Esophagus muscularis mucosa (tissue), 4 donors: ENCODE data around the gene OAS3.
"Not testable (repeated sequence)": the region's sequence is repeated elsewhere in the genome, so short reads cannot be mapped to it uniquely, and the experiment has no call there.

Experiments used
- CTCF ChIP-seq, 3 experiments: fragments of 200-600 bp in 2 of 3; fragments of 450-650 bp in 1 of 3; sonication (generic) in 2 of 3; IDR thresholded peaks; one replicate each; pipeline ENCODE4 v1.5.1; 2017 to 2019; ENCODE audit warnings: antibody characterized with exemption in 3 of 3, mild to moderate bottlenecking in 2 of 3, moderate library complexity in 1 of 3
- EP300 ChIP-seq: sonication (generic); formaldehyde crosslinking; IDR thresholded peaks from one replicate; pipeline ENCODE4 v1.6.1; 2017; ENCODE audit warnings: antibody characterized with exemption
- POLR2A ChIP-seq: fragments of 450-650 bp; IDR thresholded peaks from one replicate; pipeline ENCODE4 v1.6.1; 2017; ENCODE audit warnings: antibody characterized with exemption, moderate library complexity, mild to moderate bottlenecking, low read depth
- POLR2AphosphoS5 ChIP-seq, 2 donors: sonication (generic); formaldehyde crosslinking; IDR thresholded peaks; one replicate each; pipeline ENCODE4 v1.6.1; 2017; ENCODE audit warnings: antibody characterized with exemption in 2 of 2

- TF ChIP-seq EP300; POLR2A; CTCF (IDR thresholded peaks at IDR 0.05); POLR2AphosphoS5 (IDR thresholded peaks at IDR 0.05): not testable (repeated sequence)
Observed at GRCh38 chr12:112913888-112914287, 24.4 kb upstream of the OAS3 start.
